Upper lobe of left lung (tissue), 6 donors: Measurements from ENCODE around the gene SMYD3. TPM values are rescaled to one million over a fixed set of nuclear protein-coding genes. Genes with fewer than 3 reads are reported as not detected.

Experiments
- ATAC-seq, 2 donors: fragments of 200-7000 bp; cut with Tn5 transposase; one replicate each; pipeline ENCODE4 v1.9.1; 2022; ENCODE audit warnings: mild to moderate bottlenecking in 2 of 2, moderate library complexity in 2 of 2; ENCODE audit not compliant: low FRiP score in 2 of 2
- DNase-seq, 2 donors: peaks; one replicate each; pipeline ENCODE4 v3.0.0-alpha.2; 2019 to 2020
- H3K27ac ChIP-seq, 4 donors: fragments of 200-600 bp; sonication (generic); one replicate each; pipeline ENCODE4 v1.5.1; 2016 to 2019
- H3K27me3 ChIP-seq, 4 donors: fragments of 200-600 bp; sonication (generic); one replicate each; pipeline ENCODE4 v1.5.1; 2017 to 2019
- H3K36me3 ChIP-seq, 4 donors: fragments of 200-600 bp; sonication (generic); one replicate each; pipeline ENCODE4 v1.5.1; 2016 to 2019
- H3K4me1 ChIP-seq, 4 donors: fragments of 200-600 bp; sonication (generic); one replicate each; pipeline ENCODE4 v1.5.1; 2018 to 2019
- H3K4me3 ChIP-seq, 4 donors: fragments of 200-600 bp; sonication (generic); one replicate each; pipeline ENCODE4 v1.5.1; 2017 to 2019; ENCODE audit warnings: mild to moderate bottlenecking in 2 of 4, moderate library complexity in 1 of 4
- H3K9me3 ChIP-seq, 4 donors: fragments of 200-600 bp; sonication (generic); one replicate each; pipeline ENCODE4 v1.5.1; 2018 to 2019
- EP300 ChIP-seq, 4 donors: sonication (generic); formaldehyde crosslinking; IDR thresholded peaks; one replicate each; pipeline ENCODE4 v1.5.1; 2017; ENCODE audit warnings: antibody characterized with exemption in 4 of 4, control low read depth in 2 of 4
- POLR2A ChIP-seq, 4 donors: fragments of 450-650 bp; IDR thresholded peaks; one replicate each; pipeline ENCODE4 v1.5.1; 2016 to 2017; ENCODE audit warnings: antibody characterized with exemption in 4 of 4, mild to moderate bottlenecking in 2 of 4
- POLR2AphosphoS5 ChIP-seq, 2 donors: sonication (generic); formaldehyde crosslinking; IDR thresholded peaks; one replicate each; pipeline ENCODE4 v1.5.1; 2017; ENCODE audit warnings: antibody characterized with exemption in 2 of 2
- WGBS, 2 donors: methylation state at CpG; one replicate each; pipeline ENCODE4 v1.1.5; 2017 to 2018; 5-methylcytosine and 5-hydroxymethylcytosine counted together
- total RNA-seq, 6 donors: library from RNA; depleted of rRNA in 4 of 6; stranded (reverse); fragments of >200 nt in 4 of 6; gene quantifications; one replicate each; pipeline versions ENCODE4 v1.1.0 to v1.2.1, GENCODE V29; 2016 to 2021
- TF ChIP-seq, protein P1 (sequence below), 6 experiments: fragments of 450-650 bp in 4 of 6; fragments of 200-600 bp in 2 of 6; sonication (generic) in 2 of 6; IDR thresholded peaks; one replicate each; pipeline ENCODE4 v1.5.1; 2016 to 2019; ENCODE audit warnings: antibody characterized with exemption in 6 of 6
- donor health status: DM: no; HTN: no; CAD: no; lungs with moderate emphysema.
- donor health status: DM: no; HTN: yes; CAD: no; lungs with severe emphysema.

The SMYD3 gene
- total RNA-seq, 6 donors from 2014 or later: 22.7 to 109 (median 34.0) TPM

DNA sequence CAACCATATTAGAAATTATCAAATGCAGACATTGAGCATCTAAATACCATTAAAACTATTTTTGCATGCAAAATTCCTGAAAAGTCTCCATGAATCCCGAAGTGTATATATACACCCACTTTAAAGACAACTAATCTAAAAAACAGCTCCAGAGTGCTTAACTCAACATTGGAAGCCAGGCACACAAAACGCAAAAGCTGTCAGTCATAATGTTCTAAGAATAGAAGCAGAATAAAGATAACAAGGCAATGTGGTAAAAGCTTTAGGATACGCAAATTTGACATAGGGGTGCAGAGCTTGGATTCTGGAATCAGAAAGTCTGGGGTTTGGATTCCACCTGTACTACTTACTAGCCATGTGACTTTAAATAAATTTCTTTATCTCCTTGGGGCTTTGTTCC, 62.5 kb downstream of the SMYD3 start:
- Histone ChIP-seq H3K9me3 (no peaks in the 10 kb centered on the region), H3K4me3 (no peak overlapping the region), H3K4me1 (no peaks in the 10 kb centered on the region), H3K27ac (no peak overlapping the region), H3K36me3 (no peaks in the 10 kb centered on the region), H3K27me3 (no peaks in the 10 kb centered on the region)
- 79 to 81% methylated on average over 3 of the region's 3 CpGs for WGBS, 2 donors
- DNase-seq: no peak
- ATAC-seq: no peak
- TF ChIP-seq POLR2A (IDR thresholded peaks at IDR 0.05): no peak

DNA sequence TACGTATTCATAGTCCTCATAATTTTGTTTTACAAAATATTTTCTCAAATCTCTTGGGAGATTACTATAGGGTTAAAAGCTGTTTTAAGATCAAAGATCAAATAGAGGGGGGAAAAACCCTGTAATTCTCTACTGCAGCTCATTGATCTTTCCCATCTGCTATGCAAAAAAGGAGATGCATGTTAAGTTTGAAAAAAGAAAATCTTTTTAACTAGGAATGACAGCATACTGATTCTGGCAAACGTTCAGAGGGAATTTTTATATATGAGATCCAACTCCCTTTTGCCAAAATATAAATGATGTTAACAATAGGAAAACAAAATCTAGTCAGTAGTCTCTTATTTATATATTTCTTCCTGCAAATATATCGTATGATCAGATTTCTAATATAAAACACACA, 69.1 kb downstream of the SMYD3 start:
- Histone ChIP-seq H3K36me3 (no peaks in the 10 kb centered on the region), H3K27me3 (no peaks in the 10 kb centered on the region), H3K4me1 (no peaks in the 10 kb centered on the region), H3K27ac (no peak overlapping the region), H3K9me3 (no peaks in the 10 kb centered on the region), H3K4me3 (no peak overlapping the region)
- ATAC-seq (no peak), DNase-seq (no peak)
- no peak for TF ChIP-seq EP300 (IDR thresholded peaks at IDR 0.05)
- no peak for TF ChIP-seq POLR2A (IDR thresholded peaks at IDR 0.05)
- TF ChIP-seq, protein P1, sequence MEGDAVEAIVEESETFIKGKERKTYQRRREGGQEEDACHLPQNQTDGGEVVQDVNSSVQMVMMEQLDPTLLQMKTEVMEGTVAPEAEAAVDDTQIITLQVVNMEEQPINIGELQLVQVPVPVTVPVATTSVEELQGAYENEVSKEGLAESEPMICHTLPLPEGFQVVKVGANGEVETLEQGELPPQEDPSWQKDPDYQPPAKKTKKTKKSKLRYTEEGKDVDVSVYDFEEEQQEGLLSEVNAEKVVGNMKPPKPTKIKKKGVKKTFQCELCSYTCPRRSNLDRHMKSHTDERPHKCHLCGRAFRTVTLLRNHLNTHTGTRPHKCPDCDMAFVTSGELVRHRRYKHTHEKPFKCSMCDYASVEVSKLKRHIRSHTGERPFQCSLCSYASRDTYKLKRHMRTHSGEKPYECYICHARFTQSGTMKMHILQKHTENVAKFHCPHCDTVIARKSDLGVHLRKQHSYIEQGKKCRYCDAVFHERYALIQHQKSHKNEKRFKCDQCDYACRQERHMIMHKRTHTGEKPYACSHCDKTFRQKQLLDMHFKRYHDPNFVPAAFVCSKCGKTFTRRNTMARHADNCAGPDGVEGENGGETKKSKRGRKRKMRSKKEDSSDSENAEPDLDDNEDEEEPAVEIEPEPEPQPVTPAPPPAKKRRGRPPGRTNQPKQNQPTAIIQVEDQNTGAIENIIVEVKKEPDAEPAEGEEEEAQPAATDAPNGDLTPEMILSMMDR (IDR thresholded peaks at IDR 0.05): no peak
- no peak for TF ChIP-seq POLR2AphosphoS5 (IDR thresholded peaks at IDR 0.05)
- 65 to 77% methylated on average over 3 of the region's 3 CpGs for WGBS, 2 donors

DNA sequence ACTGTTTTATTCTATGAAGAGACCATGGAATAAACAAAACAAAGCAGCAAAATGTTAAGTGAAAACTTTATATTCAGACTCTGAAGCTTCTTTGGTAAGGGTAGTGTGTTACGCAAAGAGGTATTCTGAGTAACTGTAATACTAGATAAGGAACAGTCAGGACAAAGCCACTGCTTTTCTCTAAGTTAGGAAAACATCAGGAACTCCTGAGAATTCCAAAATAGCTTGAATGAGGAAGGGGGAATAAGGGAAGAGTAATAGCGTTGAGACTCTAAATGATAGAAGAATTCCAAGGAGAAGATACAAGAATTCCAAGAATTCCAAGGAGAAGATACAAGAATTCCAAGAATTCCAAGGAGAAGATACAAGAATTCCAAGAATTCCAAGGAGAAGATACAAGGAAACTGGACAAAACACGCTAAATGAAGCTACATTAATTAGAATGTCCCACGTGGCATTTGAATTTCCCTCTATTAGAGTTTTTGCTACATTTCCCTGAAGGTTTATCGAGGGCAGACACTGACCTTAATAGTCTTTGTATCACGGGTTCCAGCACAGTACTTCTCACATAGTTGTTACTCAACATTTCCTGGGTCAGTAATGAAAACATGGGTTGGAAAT, 71.5 kb downstream of the SMYD3 start:
- no peaks in the 10 kb centered on the region for H3K4me1 ChIP-seq
- no peaks in the 10 kb centered on the region for H3K9me3 ChIP-seq
- no peak for ATAC-seq
- H3K4me3 ChIP-seq: no peak overlapping the region
- TF ChIP-seq, protein P1 (IDR thresholded peaks at IDR 0.05): no peak
- TF ChIP-seq EP300 (IDR thresholded peaks at IDR 0.05) (no peak), POLR2A (IDR thresholded peaks at IDR 0.05) (no peak), POLR2AphosphoS5 (IDR thresholded peaks at IDR 0.05) (no peak)
- WGBS, 2 donors: 73 to 77% methylated on average over 6 of the region's 6 CpGs
- H3K27me3 ChIP-seq: no peaks in the 10 kb centered on the region
- H3K27ac ChIP-seq: no peak overlapping the region
- no peak for DNase-seq
- no peaks in the 10 kb centered on the region for H3K36me3 ChIP-seq

DNA sequence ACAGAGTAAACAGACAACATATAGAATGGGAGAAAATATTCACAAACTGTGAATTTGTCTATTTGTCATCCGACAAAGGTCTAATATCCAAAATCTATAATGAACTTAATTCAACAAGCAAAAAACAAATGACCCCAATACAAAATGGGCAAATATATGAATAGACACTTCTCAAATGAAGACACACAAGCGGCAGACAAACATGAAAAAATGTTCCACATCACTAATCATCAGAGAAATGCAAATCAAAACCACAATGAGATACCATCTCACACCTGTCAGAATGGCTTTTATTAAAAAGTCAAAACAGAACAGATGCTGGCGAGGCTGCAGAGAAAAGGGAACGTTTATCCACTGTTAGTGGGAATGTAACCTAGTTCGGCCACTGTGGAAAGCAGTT, 72.7 kb downstream of the SMYD3 start:
- H3K4me1 ChIP-seq: no peaks in the 10 kb centered on the region
- no peaks in the 10 kb centered on the region for H3K36me3 ChIP-seq
- DNase-seq (no peak), ATAC-seq (no peak)
- no peaks in the 10 kb centered on the region for H3K27me3 ChIP-seq
- no peak for TF ChIP-seq EP300 (IDR thresholded peaks at IDR 0.05)
- TF ChIP-seq, protein P1 (IDR thresholded peaks at IDR 0.05): no peak
- TF ChIP-seq POLR2AphosphoS5 (IDR thresholded peaks at IDR 0.05): no peak
- TF ChIP-seq POLR2A (IDR thresholded peaks at IDR 0.05): no peak
- no peaks in the 10 kb centered on the region for H3K9me3 ChIP-seq
- WGBS, 2 donors: 86 to 91% methylated on average over 5 of the region's 5 CpGs
- no peak overlapping the region for H3K4me3 ChIP-seq
- no peak overlapping the region for H3K27ac ChIP-seq

DNA sequence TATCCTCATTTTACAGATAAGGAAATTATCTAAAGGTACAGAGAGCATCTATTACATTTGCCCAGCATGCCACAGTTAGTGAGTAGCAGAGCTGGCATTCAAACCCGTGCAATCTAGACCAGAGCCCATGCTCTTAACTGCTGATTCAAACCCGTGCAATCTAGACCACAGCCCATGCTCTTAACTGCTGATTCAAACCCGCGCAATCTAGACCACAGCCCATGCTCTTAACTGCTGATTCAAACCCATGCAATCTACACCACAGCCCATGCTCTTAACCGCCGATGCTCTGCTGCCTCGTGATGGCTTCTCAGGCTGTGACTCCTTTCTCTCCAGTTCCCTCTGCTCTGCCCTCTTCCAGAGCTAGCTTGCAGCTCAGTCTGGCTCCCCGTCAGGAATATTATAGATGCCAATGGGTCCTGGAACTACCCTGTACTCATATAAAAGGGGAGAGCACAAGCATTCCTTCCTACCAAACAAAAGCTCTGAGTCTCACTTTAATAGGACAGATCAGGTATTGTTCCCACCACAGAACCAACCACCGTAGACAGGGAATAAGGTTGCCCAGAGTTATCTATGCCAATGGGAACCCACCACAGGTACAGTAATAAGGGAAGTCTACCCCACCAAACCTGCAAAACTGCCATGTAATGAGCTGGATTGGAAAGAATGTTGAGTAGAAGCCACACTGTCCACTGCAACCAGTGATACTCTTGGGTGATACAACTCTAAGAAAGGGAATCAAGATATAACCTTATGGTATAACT, 78.4 kb downstream of the SMYD3 start:
- ATAC-seq: no peak
- Histone ChIP-seq H3K4me3 (no peak overlapping the region), H3K36me3 (no peaks in the 10 kb centered on the region), H3K27ac (no peak overlapping the region), H3K4me1 (no peaks in the 10 kb centered on the region), H3K27me3 (no peaks in the 10 kb centered on the region), H3K9me3 (no peaks in the 10 kb centered on the region)
- whole genome bisulfite sequencing, 2 donors: 80 to 84% methylated on average over 8 of the region's 9 CpGs
- no peak for DNase-seq
- TF ChIP-seq POLR2A (IDR thresholded peaks at IDR 0.05) (no peak), POLR2AphosphoS5 (IDR thresholded peaks at IDR 0.05) (no peak), EP300 (IDR thresholded peaks at IDR 0.05) (no peak)
- TF ChIP-seq, protein P1 (IDR thresholded peaks at IDR 0.05): no peak
